GM10248 (cell line): Measurements from ENCODE around the gene FAM180A.

ENCODE experiments used
- CTCF ChIA-PET: fragments of 300-600 bp; sonication (Branson Sonifier 250); formaldehyde crosslinking; extraction: SDS; loops from one replicate; lab custom pipeline; 2021; ENCODE audit warnings: antibody characterized with exemption; lab: Yijun Ruan, JAX
- POLR2A ChIA-PET: fragments of 350-650 bp; sonication (Branson Sonifier 250); formaldehyde crosslinking; extraction: SDS; loops from one replicate; lab custom pipeline; 2020; ENCODE audit warnings: antibody characterized with exemption; lab: Yijun Ruan, JAX
- DNase-seq: peaks from one replicate; pipeline ENCODE4 v3.0.0; 2012; ENCODE audit errors: extremely low spot score
- TF ChIP-seq, protein P1 (sequence below): IDR thresholded peaks from 2 replicates; pipeline ENCODE4 v1.5.1; 2012; ENCODE audit warnings: mild to moderate bottlenecking, low read depth; ENCODE audit errors: extremely low read depth, missing control alignments, control extremely low read depth

FAM180A gene

DNA sequence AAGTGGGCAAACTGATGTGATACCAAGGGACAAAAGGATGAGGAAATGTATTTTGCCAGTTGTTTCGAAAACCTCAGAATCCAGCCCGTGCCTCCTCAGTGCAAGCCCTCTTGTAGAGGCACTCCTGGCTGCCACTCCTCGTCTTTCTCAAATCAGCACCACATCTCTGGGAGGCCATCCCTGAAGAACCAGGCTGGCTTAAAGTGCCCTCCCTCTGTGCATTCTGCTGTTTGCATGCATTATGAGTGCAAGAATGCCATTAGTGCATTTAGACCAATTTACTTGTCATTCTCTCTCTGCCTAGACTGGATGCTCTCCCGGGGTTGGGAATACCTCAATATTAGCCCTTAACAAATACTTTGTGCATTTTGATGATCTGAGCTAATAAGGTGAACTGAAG is 19.9 kb upstream of the FAM180A start:
- CTCF ChIA-PET, result interaction anchor here (1.1 to 1.5 kb wide), 3 partner anchors 10 to 106 kb away, joined by 3 to 4 read pairs (median 3); partner anchors contain the start of gene STMP1
- no peak for DNase-seq
- TF ChIP-seq, protein P1, sequence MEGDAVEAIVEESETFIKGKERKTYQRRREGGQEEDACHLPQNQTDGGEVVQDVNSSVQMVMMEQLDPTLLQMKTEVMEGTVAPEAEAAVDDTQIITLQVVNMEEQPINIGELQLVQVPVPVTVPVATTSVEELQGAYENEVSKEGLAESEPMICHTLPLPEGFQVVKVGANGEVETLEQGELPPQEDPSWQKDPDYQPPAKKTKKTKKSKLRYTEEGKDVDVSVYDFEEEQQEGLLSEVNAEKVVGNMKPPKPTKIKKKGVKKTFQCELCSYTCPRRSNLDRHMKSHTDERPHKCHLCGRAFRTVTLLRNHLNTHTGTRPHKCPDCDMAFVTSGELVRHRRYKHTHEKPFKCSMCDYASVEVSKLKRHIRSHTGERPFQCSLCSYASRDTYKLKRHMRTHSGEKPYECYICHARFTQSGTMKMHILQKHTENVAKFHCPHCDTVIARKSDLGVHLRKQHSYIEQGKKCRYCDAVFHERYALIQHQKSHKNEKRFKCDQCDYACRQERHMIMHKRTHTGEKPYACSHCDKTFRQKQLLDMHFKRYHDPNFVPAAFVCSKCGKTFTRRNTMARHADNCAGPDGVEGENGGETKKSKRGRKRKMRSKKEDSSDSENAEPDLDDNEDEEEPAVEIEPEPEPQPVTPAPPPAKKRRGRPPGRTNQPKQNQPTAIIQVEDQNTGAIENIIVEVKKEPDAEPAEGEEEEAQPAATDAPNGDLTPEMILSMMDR, result no peak
- POLR2A ChIA-PET, result no interaction called here

DNA sequence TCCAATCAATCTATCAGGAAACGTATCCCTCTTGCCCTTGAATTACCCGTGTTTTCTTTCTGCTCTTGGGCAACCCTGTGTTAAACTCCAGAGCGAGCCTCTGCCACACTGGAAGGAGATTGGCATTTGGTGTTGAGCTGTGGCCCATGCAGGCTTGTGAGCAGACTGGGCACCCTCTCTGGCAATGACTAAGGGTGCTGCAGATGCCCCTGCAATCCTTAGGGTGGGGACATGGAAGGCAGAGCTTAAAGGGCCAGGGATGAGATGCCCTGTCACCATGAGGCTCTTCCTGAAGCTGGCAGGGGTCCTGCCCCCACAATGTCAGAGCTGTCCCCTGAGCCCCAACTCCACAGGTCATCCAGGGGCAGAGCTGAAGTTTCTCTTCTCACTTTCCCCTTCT is 19.5 kb upstream of the FAM180A start:
- DNase-seq, result no peak
- ChIA-PET CTCF (interaction anchor here (1.1 to 1.5 kb wide), 3 partner anchors 10 to 106 kb away, joined by 3 to 4 read pairs (median 3); partner anchors contain the start of gene STMP1), POLR2A (no interaction called here)
- TF ChIP-seq, protein P1, result no peak

DNA sequence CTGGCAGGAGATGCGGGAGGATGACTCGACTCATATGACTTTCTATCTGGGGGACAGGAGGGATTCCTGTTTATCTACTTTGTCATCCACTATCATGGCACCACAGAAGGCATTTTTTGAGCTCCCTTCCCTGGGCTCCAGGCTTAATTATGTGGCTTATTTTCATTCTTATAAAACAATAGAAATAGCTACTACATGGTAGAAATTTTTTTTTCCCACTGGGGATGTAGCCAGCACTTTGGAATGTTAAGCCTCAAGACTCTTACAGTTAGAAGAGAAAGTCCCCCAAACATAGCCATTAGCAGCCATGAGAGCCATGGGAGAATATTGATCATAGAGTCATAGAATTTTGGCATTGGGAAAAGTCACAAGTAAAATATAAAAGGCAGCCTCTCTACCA is 14.6 kb upstream of the FAM180A start:
- DNase-seq, result no peak
- POLR2A ChIA-PET, result no interaction called here
- CTCF ChIA-PET, result no interaction called here
- TF ChIP-seq, protein P1, result no peak

DNA sequence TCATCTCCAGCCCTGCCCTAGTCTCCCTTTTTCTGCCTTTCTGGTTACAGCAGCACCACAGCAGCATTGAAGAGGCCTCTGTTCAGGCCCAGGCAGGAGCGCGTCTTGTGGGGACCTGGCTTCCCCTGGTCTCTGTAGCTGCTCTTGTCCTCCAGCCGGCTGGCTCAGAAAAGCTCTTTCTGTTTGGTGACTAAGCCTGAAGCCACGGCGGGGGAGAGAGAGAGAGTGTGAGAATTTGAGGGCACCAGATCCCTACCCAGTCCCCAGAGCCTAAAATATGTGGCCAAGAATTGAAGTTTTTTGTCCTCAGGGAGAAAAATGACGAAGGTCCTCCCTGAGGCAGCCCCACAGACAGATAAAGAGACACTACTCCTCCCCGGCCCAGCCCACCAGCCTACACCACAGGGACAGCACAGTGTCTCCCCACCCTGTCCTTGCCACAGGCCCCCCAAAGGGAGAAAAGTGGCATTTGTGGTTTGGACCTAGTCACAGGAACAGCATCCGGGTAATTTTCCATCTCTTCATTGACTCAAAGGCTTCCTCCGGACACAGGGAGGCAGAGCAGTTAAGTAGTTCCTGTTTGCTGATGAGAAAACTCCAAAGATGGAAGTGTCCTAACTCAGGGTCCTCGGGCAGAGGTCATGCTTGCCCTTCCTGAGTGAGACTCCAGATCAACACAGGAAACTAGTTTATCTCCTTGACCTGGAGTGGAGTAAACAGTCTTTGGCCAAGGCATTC is 13.3 kb upstream of the FAM180A start:
- TF ChIP-seq, protein P1, result no peak
- CTCF ChIA-PET, result no interaction called here
- DNase-seq, result no peak
- POLR2A ChIA-PET, result no interaction called here

DNA sequence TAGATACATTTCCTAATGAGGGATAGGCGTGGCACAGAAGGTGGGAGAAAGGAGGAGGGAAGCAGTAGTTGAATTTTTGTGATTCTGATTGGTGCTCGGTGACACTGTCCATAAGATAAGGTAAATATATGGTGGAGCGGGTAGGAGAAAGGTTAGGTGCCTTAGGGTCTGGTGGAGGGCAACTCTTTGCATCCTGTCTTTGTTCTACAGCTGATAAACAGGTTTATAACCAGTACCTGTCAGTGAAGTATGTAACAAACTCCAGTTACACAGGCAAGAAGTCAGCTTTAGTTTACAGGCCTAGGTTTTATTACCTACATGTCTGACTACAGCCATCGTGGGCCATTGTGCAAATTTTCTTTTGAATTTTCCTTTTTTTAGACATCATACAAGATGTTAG is 10.9 kb upstream of the FAM180A start:
- TF ChIP-seq, protein P1, result no peak
- DNase-seq, result no peak
- POLR2A ChIA-PET, result no interaction called here
- CTCF ChIA-PET, result no interaction called here

DNA sequence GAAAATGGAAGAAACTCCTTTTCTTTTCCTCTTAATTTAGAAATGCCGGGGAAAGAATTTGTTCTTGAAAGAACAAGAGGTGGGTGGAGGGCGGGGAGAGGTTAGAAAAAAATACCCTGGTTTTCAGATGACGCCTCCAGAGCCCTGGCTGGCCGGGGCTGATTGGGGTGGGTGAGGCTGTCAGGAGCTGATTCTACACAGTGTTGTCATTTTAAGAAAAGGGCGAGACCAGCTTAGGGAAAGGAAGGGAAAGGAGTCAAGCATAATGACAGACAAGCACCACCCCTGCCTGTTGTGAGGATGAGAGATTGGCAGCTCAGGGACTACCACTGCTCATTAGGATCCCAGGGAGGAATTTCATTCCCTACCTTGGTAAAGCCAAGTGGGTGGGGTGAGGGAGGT is 9.9 kb upstream of the FAM180A start:
- TF ChIP-seq, protein P1, result no peak
- ChIA-PET CTCF (interaction anchor here (0.8 kb wide), 1 partner anchor 10 kb away, joined by 3 read pairs; no protein-coding TSS in a partner anchor), POLR2A (no interaction called here)
- DNase-seq, result no peak
